GM12892 (cell line): ENCODE results near the gene MCC.

Experiments used
- DNase-seq: peaks from one replicate; pipeline ENCODE4 v3.0.0; 2011; ENCODE audit not compliant: insufficient read length
- FAIRE-seq: peaks from 2 replicates; lab custom pipeline; 2011; peaks lifted over from hg19 to GRCh38; lab: Jason Lieb, UNC
- POLR2A ChIP-seq: IDR thresholded peaks from 2 replicates; pipeline ENCODE4 v1.6.1; 2011; ENCODE audit warnings: low read depth, low read length, control low read depth
- POLR2AphosphoS5 ChIP-seq: IDR thresholded peaks from 2 replicates; pipeline ENCODE4 v1.6.1; 2011; ENCODE audit warnings: low read depth, low read length, control low read depth
- TAF1 ChIP-seq: IDR thresholded peaks from 2 replicates; pipeline ENCODE4 v1.6.1; 2011; ENCODE audit warnings: low read depth, mild to moderate bottlenecking, control low read depth, low read length, borderline replicate concordance

Gene MCC

GRCh38 chr5:113378081-113378480, 110.2 kb downstream of the MCC start:
- FAIRE-seq (no peak), DNase-seq (no peak)
- no peak for TF ChIP-seq POLR2AphosphoS5
- no peak for TF ChIP-seq TAF1
- no peak for TF ChIP-seq POLR2A

- DNase-seq (no peak), FAIRE-seq (no peak)
- TF ChIP-seq TAF1 (no peak), POLR2AphosphoS5 (no peak)
Measured at GRCh38 chr5:113376640-113377039, 111.6 kb downstream of the MCC start.

GRCh38 chr5:113375480-113376060, 112.7 kb downstream of the MCC start:
- FAIRE-seq, result no peak
- DNase-seq, result no peak
- TF ChIP-seq POLR2A, result no peak
- TF ChIP-seq TAF1, result no peak
- no peak for TF ChIP-seq POLR2AphosphoS5

GRCh38 chr5:113373426-113373825, 114.8 kb downstream of the MCC start:
- no peak for TF ChIP-seq POLR2AphosphoS5
- no peak for TF ChIP-seq POLR2A
- TF ChIP-seq TAF1, result no peak
- FAIRE-seq (no peak), DNase-seq (no peak)

GRCh38 chr5:113371721-113372196, 116.5 kb downstream of the MCC start:
- FAIRE-seq, result no peak
- DNase-seq, result no peak
- no peak for TF ChIP-seq TAF1
- TF ChIP-seq POLR2A, result no peak
- TF ChIP-seq POLR2AphosphoS5, result no peak

GRCh38 chr5:113367586-113367985, 120.7 kb downstream of the MCC start:
- no peak for DNase-seq
- FAIRE-seq, result no peak
- TF ChIP-seq POLR2AphosphoS5 (no peak), POLR2A (no peak), TAF1 (no peak)

GRCh38 chr5:113364466-113364865, 123.8 kb downstream of the MCC start:
- FAIRE-seq (no peak), DNase-seq (no peak)
- no peak for TF ChIP-seq TAF1
- TF ChIP-seq POLR2AphosphoS5, result no peak
- TF ChIP-seq POLR2A, result no peak

GRCh38 chr5:113361701-113362100, 126.6 kb downstream of the MCC start:
- no peak for FAIRE-seq

GRCh38 chr5:113359419-113359818, 128.8 kb downstream of the MCC start:
- DNase-seq (no peak), FAIRE-seq (no peak)
- TF ChIP-seq POLR2A (no peak), TAF1 (no peak)

More at GRCh38 chr5:113361701-113362100, 126.6 kb downstream of the MCC start:
- no peak for DNase-seq
- TF ChIP-seq TAF1 (no peak), POLR2A (no peak), POLR2AphosphoS5 (no peak)

- TF ChIP-seq POLR2AphosphoS5 (no peak), POLR2A (no peak), TAF1 (no peak)
- no peak for FAIRE-seq
Measured at GRCh38 chr5:113358696-113359095, 129.6 kb downstream of the MCC start.

GRCh38 chr5:113357696-113358476, 130.4 kb downstream of the MCC start:
- DNase-seq (no peak), FAIRE-seq (no peak)
- TF ChIP-seq POLR2AphosphoS5, result no peak
- no peak for TF ChIP-seq POLR2A
- no peak for TF ChIP-seq TAF1

More at GRCh38 chr5:113358696-113359095, 129.6 kb downstream of the MCC start:
- DNase-seq, result no peak

- TF ChIP-seq TAF1, result no peak
- TF ChIP-seq POLR2A, result no peak
- no peak for TF ChIP-seq POLR2AphosphoS5
- no peak for FAIRE-seq
- no peak for DNase-seq
Measured at GRCh38 chr5:113356487-113356886, 131.8 kb downstream of the MCC start.
